Measurements from ENCODE around the gene CXorf51A. TPM values are rescaled to one million over a fixed set of nuclear protein-coding genes. Genes with fewer than 3 reads are reported as not detected.
"Not testable (repeated sequence)": the region's sequence is repeated elsewhere in the genome, so short reads cannot be mapped to it uniquely, and the experiment has no call there.

Gene CXorf51A
- total RNA-seq (2021), result not detected in 2 replicates
- long read RNA-seq, result 0 reads

DNA sequence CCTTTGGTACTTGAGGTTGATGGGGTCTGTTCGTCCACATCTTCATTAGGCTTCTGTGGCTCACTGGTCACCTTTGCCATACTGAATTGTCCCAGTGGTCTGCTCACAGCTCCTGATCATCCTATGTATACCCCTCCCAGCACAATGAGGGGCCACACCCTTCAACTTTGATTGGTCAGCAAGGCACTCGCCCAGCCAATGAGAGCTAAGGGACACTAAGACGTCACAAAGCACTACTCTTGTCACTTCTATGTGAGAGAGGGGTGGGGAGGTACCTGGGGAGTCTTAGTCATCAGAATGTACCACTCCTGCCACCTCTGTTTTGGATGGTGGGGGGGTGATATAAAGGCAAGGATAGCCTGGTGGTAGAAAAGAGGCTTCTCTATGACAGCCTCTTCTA, at the start of gene CXorf51A:
CXorf51A (minus strand) TSS at position 101 of the 400 bp plus-strand sequence; CDS start at position 80, 21 bp downstream.
- not testable (repeated sequence) for H3K9me3 Mint-ChIP-seq; H3K4me2 ChIP-seq (ENCODE audit: insufficient read depth, insufficient read length, low read length); H2BK12ac ChIP-seq (ENCODE audit: insufficient read length, low read depth, low read length); H3K27me3 ChIP-seq (ENCODE audit: insufficient read depth, low read length); H2AFZ ChIP-seq (ENCODE audit: low read length); DNase-seq; H3K56ac ChIP-seq (ENCODE audit: insufficient read length, low read depth, low read length); H3K9ac ChIP-seq (ENCODE audit: extremely low read depth, insufficient read length, low read length); H3K27ac Mint-ChIP-seq; H3K4me3 Mint-ChIP-seq; H3K36me3 Mint-ChIP-seq (ENCODE audit: insufficient read depth in 1 of 3, low read depth in 3 of 3); H4K20me1 ChIP-seq (ENCODE audit: control insufficient read depth, insufficient read depth, insufficient read length); H4K5ac ChIP-seq (ENCODE audit: insufficient read length, low read depth, low read length); H2AK5ac ChIP-seq (ENCODE audit: insufficient read length, low read length); H4K91ac ChIP-seq (ENCODE audit: insufficient read length, low read depth, low read length); H4K8ac ChIP-seq (replicated peaks; ENCODE audit: insufficient read length, low read depth, low read length); H3K4me1 ChIP-seq (ENCODE audit: insufficient read depth, low read length); H3K18ac ChIP-seq (ENCODE audit: insufficient read length, low read depth, low read length); H3K79me2 ChIP-seq (ENCODE audit: insufficient read depth, low read length); H2BK5ac ChIP-seq (ENCODE audit: insufficient read length, low read length); H3K27me3 Mint-ChIP-seq (ENCODE audit: low read depth); H3K23me2 ChIP-seq (ENCODE audit: insufficient read length, low read depth, low read length, poor library complexity, severe bottlenecking); H3K23ac ChIP-seq (ENCODE audit: insufficient read length, low read depth, low read length); H2BK20ac ChIP-seq (ENCODE audit: low read depth, low read length, poor library complexity, severe bottlenecking); H3T11ph ChIP-seq (ENCODE audit: low read length); H3K4ac ChIP-seq (ENCODE audit: low read depth, low read length); H3K4me1 Mint-ChIP-seq; H3K79me1 ChIP-seq (ENCODE audit: insufficient read depth, low read depth, low read length, poor library complexity, severe bottlenecking); H3K9me3 ChIP-seq (ENCODE audit: control insufficient read depth, low read depth, low read length); H2BK120ac ChIP-seq (ENCODE audit: low read depth, low read length, poor library complexity, severe bottlenecking); H2BK15ac ChIP-seq (ENCODE audit: low read depth, low read length); H3K27ac ChIP-seq (ENCODE audit: insufficient read length, low read depth, low read length); H3K14ac ChIP-seq (ENCODE audit: insufficient read depth, low read length)
- no CpG with 5 or more reads among the region's 3 CpGs for WGBS (ENCODE audit: extremely low coverage, insufficient read length, low lambda C conversion rate)
